ENCODE measurements around the gene DAPL1.

Gene DAPL1

GRCh38 chr2:158795195-158795924, at the start of gene DAPL1:
Gene DAPL1, plus strand, starts transcription at chr2:158795317. Its CDS starts 56 bp downstream, at chr2:158795373.
- H3K4me3 ChIP-seq (ENCODE audit: low read depth, low read length): no peak within 1 kb of the TSS
- no peak for TF ChIP-seq CTCF (IDR thresholded peaks at IDR 0.05; ENCODE audit: borderline replicate concordance, insufficient read depth, low read depth, low read length)

GRCh38 chr2:158745866-158746382, 49.2 kb upstream of the DAPL1 start:
- H3K4me3 ChIP-seq (ENCODE audit: low read depth, low read length): no peak overlapping the region
- no peak for TF ChIP-seq CTCF (IDR thresholded peaks at IDR 0.05; ENCODE audit: borderline replicate concordance, insufficient read depth, low read depth, low read length)

- no peak for TF ChIP-seq CTCF (IDR thresholded peaks at IDR 0.05; ENCODE audit: borderline replicate concordance, insufficient read depth, low read depth, low read length)
- H3K4me3 ChIP-seq (ENCODE audit: low read depth, low read length): no peak overlapping the region
Observed at GRCh38 chr2:158746488-158746887, 48.6 kb upstream of the DAPL1 start.

- H3K4me3 ChIP-seq (ENCODE audit: low read depth, low read length): no peak overlapping the region
- TF ChIP-seq CTCF (IDR thresholded peaks at IDR 0.05; ENCODE audit: borderline replicate concordance, insufficient read depth, low read depth, low read length): no peak
Observed at GRCh38 chr2:158747281-158747680, 47.8 kb upstream of the DAPL1 start.

GRCh38 chr2:158748926-158749590, 46.1 kb upstream of the DAPL1 start:
- TF ChIP-seq CTCF (IDR thresholded peaks at IDR 0.05; ENCODE audit: borderline replicate concordance, insufficient read depth, low read depth, low read length): no peak

GRCh38 chr2:158750458-158751125, 44.5 kb upstream of the DAPL1 start:
- H3K4me3 ChIP-seq (ENCODE audit: low read depth, low read length): no peak overlapping the region
- TF ChIP-seq CTCF (IDR thresholded peaks at IDR 0.05; ENCODE audit: borderline replicate concordance, insufficient read depth, low read depth, low read length): no peak

More at GRCh38 chr2:158748926-158749590, 46.1 kb upstream of the DAPL1 start:
- H3K4me3 ChIP-seq (ENCODE audit: low read depth, low read length): no peak overlapping the region

Data from GM12875 (cell line).